Measurements from ENCODE around the gene RNF4.

GRCh38 chr4:2432004-2432403, 36.9 kb upstream of the RNF4 start:
- TF ChIP-seq CTCF (IDR thresholded peaks at IDR 0.05; ENCODE audit: insufficient read depth, low read depth, low read length): no peak
- no peak for TF ChIP-seq EZH2 (IDR thresholded peaks at IDR 0.05; ENCODE audit: insufficient read depth, low read length)
